SK-N-SH (cell line): Measurements from ENCODE around the gene SLC31A1. TPM values are rescaled to one million over a fixed set of nuclear protein-coding genes. Genes with fewer than 3 reads are reported as not detected.

Experiments used
- CTCF ChIA-PET: fragments of 300-600, 350-600 bp; formaldehyde crosslinking; extraction: SDS; loops from one replicate; lab custom pipeline; 2021; lab: Yijun Ruan, JAX
- POLR2A ChIA-PET: fragments of 350-600 bp; sonication (Branson Sonifier 250); formaldehyde crosslinking; extraction: SDS; loops from one replicate; lab custom pipeline; 2020; ENCODE audit warnings: antibody characterized with exemption, inconsistent platforms; lab: Yijun Ruan, JAX
- DNase-seq: peaks from one replicate; pipeline ENCODE4 v3.0.0; 2012
- H2AFZ ChIP-seq: fragments of 200-600 bp; sonication (generic); 2 replicates; pipeline ENCODE4 v1.8.1; 2016; ENCODE audit warnings: antibody characterized with exemption, mild to moderate bottlenecking, low read depth
- H3F3A ChIP-seq: fragments of 200-600 bp; sonication (generic); replicated peaks from 2 replicates; pipeline ENCODE3; 2016; ENCODE audit warnings: antibody characterized with exemption, mild to moderate bottlenecking; ENCODE audit not compliant: insufficient read depth
- H3K27ac ChIP-seq, 2 experiments: fragments of 200-500 bp in 1 of 2; fragments of 200-600 bp in 1 of 2; sonication (Bioruptor generic) in 1 of 2; sonication (generic), shearing (Covaris generic) in 1 of 2; 2 replicates each; pipeline versions ENCODE4 v1.5.1 to v1.6.1; 2014 to 2016; ENCODE audit warnings: low read depth in 2 of 2, inconsistent platforms in 1 of 2, low read length in 1 of 2, mild to moderate bottlenecking in 1 of 2, mixed read lengths in 1 of 2
- H3K27me3 ChIP-seq: fragments of 200-600 bp; sonication (generic), shearing (Covaris generic); 2 replicates; pipeline ENCODE4 v1.6.1; 2016; ENCODE audit warnings: mixed run types; ENCODE audit not compliant: insufficient read depth
- H3K36me3 ChIP-seq, 2 experiments: fragments of 200-500 bp in 1 of 2; fragments of 200-600 bp in 1 of 2; sonication (Bioruptor generic) in 1 of 2; sonication (generic) in 1 of 2; replicated peaks in 1 of 2; 2 replicates each; pipeline versions ENCODE3 to v1.5.1; 2014 to 2016; ENCODE audit warnings: low read length in 1 of 2, mild to moderate bottlenecking in 1 of 2; ENCODE audit not compliant: insufficient read depth in 2 of 2, control insufficient read depth in 1 of 2
- H3K4me1 ChIP-seq, 2 experiments: fragments of 200-500 bp in 1 of 2; fragments of 200-600 bp in 1 of 2; sonication (Bioruptor generic) in 1 of 2; sonication (generic), shearing (Covaris generic) in 1 of 2; 2 replicates each; pipeline versions ENCODE4 v1.5.1 to v1.6.1; 2014 to 2016; ENCODE audit warnings: low read depth in 1 of 2, low read length in 1 of 2, mixed run types in 1 of 2; ENCODE audit not compliant: insufficient read depth in 2 of 2, control insufficient read depth in 1 of 2
- H3K4me2 ChIP-seq: fragments of 200-600 bp; sonication (generic), shearing (Covaris generic); 2 replicates; pipeline ENCODE4 v1.6.1; 2017; ENCODE audit warnings: mixed run types
- H3K4me3 ChIP-seq, 2 experiments: fragments of 200-500 bp in 1 of 2; fragments of 200-600 bp in 1 of 2; sonication (Bioruptor generic) in 1 of 2; sonication (generic), shearing (Covaris generic) in 1 of 2; 2 replicates each; pipeline versions ENCODE4 v1.5.1 to v1.8.1; 2014 to 2016; ENCODE audit warnings: low read depth in 2 of 2, inconsistent platforms in 1 of 2, low read length in 1 of 2, mild to moderate bottlenecking in 1 of 2, mixed read lengths in 1 of 2, moderate library complexity in 1 of 2
- H3K79me2 ChIP-seq: fragments of 200-600 bp; sonication (generic); 2 replicates; pipeline ENCODE4 v1.8.1; 2017; ENCODE audit warnings: mild to moderate bottlenecking; ENCODE audit not compliant: insufficient read depth
- H3K9ac ChIP-seq: fragments of 200-600 bp; sonication (generic); 2 replicates; pipeline ENCODE4 v1.6.1; 2017; ENCODE audit warnings: mixed run types
- H3K9me2 ChIP-seq: fragments of 200-600 bp; sonication (generic); 2 replicates; pipeline ENCODE4 v1.6.1; 2017; ENCODE audit warnings: mixed run types
- H3K9me3 ChIP-seq: fragments of 200-600 bp; sonication (generic); 2 replicates; pipeline ENCODE4 v1.6.1; 2017; ENCODE audit warnings: mixed run types, mild to moderate bottlenecking, moderate library complexity
- H4K20me1 ChIP-seq: fragments of 200-600 bp; sonication (generic); 2 replicates; pipeline ENCODE4 v1.6.1; 2017; ENCODE audit warnings: mild to moderate bottlenecking, mixed run types; ENCODE audit not compliant: insufficient read depth
- ELF1 ChIP-seq: IDR thresholded peaks from 2 replicates; pipeline ENCODE4 v1.4.0; 2012
- FOXJ3 ChIP-seq: sonication (generic); formaldehyde crosslinking; IDR thresholded peaks from 2 replicates; pipeline ENCODE4 v1.5.1; 2020; ENCODE audit warnings: mild to moderate bottlenecking, missing genetic modification reagents
- GATA2 ChIP-seq: sonication (generic); formaldehyde crosslinking; IDR thresholded peaks from 2 replicates; pipeline ENCODE4 v1.5.0; 2020; ENCODE audit warnings: mild to moderate bottlenecking, missing genetic modification reagents
- JUND ChIP-seq: IDR thresholded peaks from 2 replicates; pipeline ENCODE4 v1.4.0; 2012
- PBX3 ChIP-seq: IDR thresholded peaks from 2 replicates; pipeline ENCODE4; 2012
- POLR2AphosphoS5 ChIP-seq: IDR thresholded peaks from 2 replicates; pipeline ENCODE4 v1.6.1; 2012; ENCODE audit warnings: low read depth, low read length
- RAD21 ChIP-seq: IDR thresholded peaks from 2 replicates; pipeline ENCODE4 v1.6.1; 2012; ENCODE audit warnings: mild to moderate bottlenecking, low read length
- REST ChIP-seq: IDR thresholded peaks from 2 replicates; pipeline ENCODE4 v1.6.1; 2012; ENCODE audit warnings: mild to moderate bottlenecking, low read depth, low read length, moderate library complexity
- SIN3A ChIP-seq: IDR thresholded peaks from 2 replicates; pipeline ENCODE4 v1.6.1; 2012; ENCODE audit warnings: low read depth, mild to moderate bottlenecking, low read length, moderate library complexity, borderline replicate concordance
- SMC3 ChIP-seq: IDR thresholded peaks from 2 replicates; pipeline ENCODE4 v1.6.1; 2012; ENCODE audit warnings: low read depth, low read length, improper control_type of control experiment
- TAF1 ChIP-seq: IDR thresholded peaks from 2 replicates; pipeline ENCODE4 v1.6.1; 2012; ENCODE audit warnings: low read depth, mild to moderate bottlenecking, low read length, moderate library complexity, borderline replicate concordance
- TCF12 ChIP-seq: IDR thresholded peaks from 2 replicates; pipeline ENCODE4 v1.4.0; 2012
- TEAD4 ChIP-seq: IDR thresholded peaks from 2 replicates; pipeline ENCODE4 v1.4.0; 2012; ENCODE audit warnings: mild to moderate bottlenecking, borderline replicate concordance; ENCODE audit not compliant: insufficient read depth
- YY1 ChIP-seq: IDR thresholded peaks from 2 replicates; pipeline ENCODE4 v1.4.0; 2012; ENCODE audit warnings: low read depth, mild to moderate bottlenecking
- ZBTB33 ChIP-seq: IDR thresholded peaks from 2 replicates; pipeline ENCODE4 v1.4.0; 2012; ENCODE audit warnings: low read depth, borderline replicate concordance
- WGBS: methylation state at CpG from one replicate; pipeline ENCODE4 v1.1.6; 2017; ENCODE audit warnings: low lambda C conversion rate; 5-methylcytosine and 5-hydroxymethylcytosine counted together
- polyA plus RNA-seq, 3 experiments: library from polyadenylated mRNA; depleted of rRNA; stranded (reverse); fragments of >200 nt; gene quantifications; 2 replicates each; pipeline ENCODE4 v1.2.3, GENCODE V29; 2012

The SLC31A1 gene
- polyA plus RNA-seq, 1 of the 3 experiments (the other 2 are of a cell fraction), result 7.7 TPM

DNA sequence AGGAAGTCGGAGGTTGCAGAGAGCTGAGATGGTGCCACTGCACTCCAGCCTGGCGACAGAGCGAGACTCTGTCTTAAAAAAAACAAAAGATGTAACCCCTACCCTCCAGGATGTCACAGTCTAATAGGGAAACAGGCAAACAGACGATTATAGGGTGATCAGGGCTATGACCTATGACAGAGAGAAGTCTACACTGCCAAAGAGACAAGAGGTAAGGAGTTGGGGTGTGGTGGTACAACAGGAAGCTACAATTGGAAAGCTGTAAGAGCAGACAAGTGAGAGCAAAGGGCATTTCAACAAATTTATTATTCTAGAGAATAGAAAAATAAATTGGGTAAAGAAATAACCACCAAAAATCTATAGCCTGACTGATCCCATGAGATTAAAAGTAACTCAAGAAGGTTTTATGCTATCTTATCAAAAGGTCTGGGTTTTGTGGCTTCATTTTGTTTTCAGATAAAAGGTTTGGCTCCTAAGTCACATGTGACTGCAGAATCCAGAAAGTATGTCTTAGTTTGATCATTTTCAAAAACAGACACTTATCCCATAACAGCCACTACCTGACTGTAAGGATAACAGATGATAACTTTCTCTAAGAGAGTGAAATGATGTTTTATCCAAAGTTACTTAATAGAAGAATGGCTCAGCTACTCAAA lies 46.7 kb downstream of the SLC31A1 start:
- Histone ChIP-seq H3K27ac (no peak overlapping the region), H3K4me2 (no peak overlapping the region), H2AFZ (no peak overlapping the region), H3F3A (peaks cover 3% of the 10 kb centered on the region), H3K9ac (no peak overlapping the region), H3K4me1 (no peaks in the 10 kb centered on the region), H3K9me2 (no peaks in the 10 kb centered on the region), H4K20me1 (no peaks in the 10 kb centered on the region), H3K79me2 (no peaks in the 10 kb centered on the region), H3K27me3 (no peaks in the 10 kb centered on the region), H3K36me3 (peaks cover 35 to 56% of the 10 kb centered on the region in 2 experiments), H3K9me3 (no peaks in the 10 kb centered on the region), H3K4me3 (no peak overlapping the region)
- TF ChIP-seq GATA2 (CRISPR knock-in tag) (no peak), REST (no peak), YY1 (no peak), RAD21 (no peak), JUND (no peak), ZBTB33 (no peak), FOXJ3 (CRISPR knock-in tag) (no peak), POLR2AphosphoS5 (no peak), PBX3 (no peak), ELF1 (no peak), TCF12 (no peak), TEAD4 (no peak), SMC3 (no peak), SIN3A (no peak), TAF1 (no peak)
- 86% methylated on average over 4 of the region's 4 CpGs for WGBS
- POLR2A ChIA-PET, result no interaction called here
- DNase-seq, result no peak
- CTCF ChIA-PET, result no interaction called here
